ENCODE measurements around the gene UBAP1.
"Not testable (repeated sequence)": the region's sequence is repeated elsewhere in the genome, so short reads cannot be mapped to it uniquely, and the experiment has no call there.

Gene UBAP1

GRCh38 chr9:34178436-34179212 is at the start of gene UBAP1:
TSS of gene UBAP1 (plus strand) at chr9:34179043. CDS start at chr9:34220915, 41,872 bp downstream.
- DNase-seq (ENCODE audit: low read depth in 2 of 2) = peak; percentile 91 to 93

DNA sequence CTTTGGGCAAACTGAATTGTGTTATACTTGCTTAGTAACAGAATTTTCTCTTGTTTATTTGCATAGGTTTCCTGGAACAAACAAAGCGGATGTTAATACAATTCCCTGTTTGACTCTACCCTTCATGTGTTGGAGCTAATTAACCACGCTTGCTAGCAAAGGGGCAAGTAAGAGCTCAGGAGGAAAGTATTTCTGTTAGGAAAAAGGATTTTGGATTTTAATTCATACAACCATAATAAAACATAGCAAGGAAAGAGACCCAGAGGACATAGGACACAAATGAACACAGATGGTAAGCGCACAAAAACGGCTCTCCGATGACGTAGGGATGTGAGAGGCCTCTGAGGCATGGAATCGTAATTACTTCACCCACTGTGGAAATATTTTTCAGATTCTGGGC is 47.3 kb upstream of the UBAP1 start:
- DNase-seq (ENCODE audit: low read depth in 2 of 2) = no peak

DNA sequence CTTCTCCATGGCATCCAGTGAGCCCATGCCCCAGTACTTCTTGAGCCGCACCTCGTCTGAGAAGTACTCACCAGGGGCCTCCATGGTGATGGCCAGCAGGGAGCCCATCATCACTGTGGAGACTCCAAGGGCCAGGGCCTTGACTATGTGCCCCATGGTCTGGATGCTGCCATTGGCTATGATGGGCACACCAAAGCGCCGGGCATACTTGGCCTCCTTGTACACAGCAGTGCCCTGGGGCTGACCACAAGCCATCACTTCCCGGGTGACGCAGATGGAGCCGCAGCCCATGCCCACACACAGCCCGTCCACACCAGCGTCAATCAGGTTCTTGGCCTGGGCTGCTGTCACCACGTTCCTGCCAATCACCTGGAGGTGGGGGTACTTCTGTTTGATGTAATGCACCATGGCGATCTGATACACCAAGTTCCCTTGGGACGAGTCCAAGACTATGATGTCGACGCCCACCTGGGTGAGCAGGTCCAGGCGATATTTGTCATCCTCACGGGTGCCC is 45.4 kb upstream of the UBAP1 start:
- DNase-seq (ENCODE audit: low read depth in 2 of 2) = no peak

GRCh38 chr9:34134521-34134920 is 44.3 kb upstream of the UBAP1 start:
- DNase-seq (ENCODE audit: low read depth in 2 of 2) = no peak

DNA sequence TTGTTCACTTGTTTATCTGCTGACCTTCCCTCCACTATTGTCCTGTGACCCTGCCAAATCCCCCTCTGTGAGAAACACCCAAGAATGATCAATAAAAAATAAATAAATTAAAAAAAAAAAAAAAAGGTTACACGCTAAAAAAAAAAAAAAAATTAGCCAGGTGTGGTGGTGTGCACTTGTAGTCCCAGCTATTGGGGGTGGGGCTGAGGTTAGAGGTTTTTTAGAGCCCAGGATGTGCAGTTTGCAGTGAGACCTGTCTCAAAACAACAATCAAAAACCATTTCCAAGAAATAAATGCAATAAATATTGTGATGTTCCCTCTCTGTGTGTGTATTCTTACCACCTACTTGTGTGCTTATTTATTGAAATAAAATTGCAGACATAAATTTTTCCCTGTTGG is 40.2 kb upstream of the UBAP1 start:
- DNase-seq (ENCODE audit: low read depth in 2 of 2) = not testable (repeated sequence)

DNA sequence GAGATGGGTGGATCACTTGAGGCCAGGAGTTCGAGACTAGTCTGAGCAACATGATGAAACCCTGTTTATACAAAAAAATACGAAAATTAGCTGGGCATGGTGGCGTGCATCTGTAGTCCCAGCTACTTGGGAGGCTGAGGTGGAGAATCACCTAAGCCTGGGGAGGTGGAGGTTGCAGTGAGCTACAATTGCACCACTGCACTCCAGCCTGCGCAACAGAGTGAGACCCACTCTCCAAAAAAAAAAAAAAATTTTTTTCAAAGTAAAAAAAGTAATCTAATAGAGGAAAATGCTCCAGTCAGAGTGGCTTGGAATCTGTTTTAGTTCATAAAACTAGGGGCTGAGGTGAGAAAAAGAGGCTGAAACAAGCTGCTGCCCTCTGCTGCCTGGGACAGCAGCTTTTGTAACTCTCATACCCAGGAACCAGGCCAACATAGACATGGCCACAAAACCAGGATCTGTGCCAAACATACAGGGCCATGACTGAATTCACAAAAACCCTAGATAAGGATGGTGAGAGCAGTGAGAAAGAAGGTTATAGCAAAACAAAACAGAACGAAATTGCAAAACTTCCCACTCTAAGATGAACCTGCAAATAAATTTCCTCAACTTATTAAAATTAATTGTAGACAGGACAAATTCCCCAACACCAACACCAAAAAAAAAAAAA is 39.2 kb upstream of the UBAP1 start:
- DNase-seq (ENCODE audit: low read depth in 2 of 2) = no peak

- no peak for DNase-seq (ENCODE audit: low read depth in 2 of 2)
These were observed 38.0 kb upstream of the UBAP1 start for GRCh38 chr9:34140853-34141252.

DNA sequence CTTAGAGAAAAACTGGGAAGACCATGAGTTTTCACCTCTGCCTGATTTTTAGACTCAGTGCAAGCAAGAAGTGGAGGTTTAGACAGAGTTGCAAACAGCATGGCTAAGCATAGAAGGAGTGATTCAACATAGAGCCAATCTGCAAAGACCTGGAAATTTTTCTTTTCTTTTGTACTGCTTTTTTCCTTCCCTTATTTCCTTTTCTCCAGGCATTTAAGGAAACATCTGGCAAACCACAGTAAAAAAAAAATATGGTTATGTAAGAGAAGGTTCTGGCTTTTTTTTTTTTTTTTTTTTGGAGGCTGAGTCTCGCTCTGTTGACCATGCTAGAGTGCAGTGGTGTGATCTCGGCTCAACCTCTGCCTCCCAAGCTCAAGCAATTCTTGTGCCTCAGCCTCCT is 35.7 kb upstream of the UBAP1 start:
- no peak for DNase-seq (ENCODE audit: low read depth in 2 of 2)

- no peak for DNase-seq (ENCODE audit: low read depth in 2 of 2)
These were observed 33.7 kb upstream of the UBAP1 start for GRCh38 chr9:34145165-34145564.

- DNase-seq (ENCODE audit: low read depth in 2 of 2) = no peak
These were observed 27.4 kb upstream of the UBAP1 start for GRCh38 chr9:34151398-34151797.

GRCh38 chr9:34154057-34154456 is 24.8 kb upstream of the UBAP1 start:
- no peak for DNase-seq (ENCODE audit: low read depth in 2 of 2)

DNA sequence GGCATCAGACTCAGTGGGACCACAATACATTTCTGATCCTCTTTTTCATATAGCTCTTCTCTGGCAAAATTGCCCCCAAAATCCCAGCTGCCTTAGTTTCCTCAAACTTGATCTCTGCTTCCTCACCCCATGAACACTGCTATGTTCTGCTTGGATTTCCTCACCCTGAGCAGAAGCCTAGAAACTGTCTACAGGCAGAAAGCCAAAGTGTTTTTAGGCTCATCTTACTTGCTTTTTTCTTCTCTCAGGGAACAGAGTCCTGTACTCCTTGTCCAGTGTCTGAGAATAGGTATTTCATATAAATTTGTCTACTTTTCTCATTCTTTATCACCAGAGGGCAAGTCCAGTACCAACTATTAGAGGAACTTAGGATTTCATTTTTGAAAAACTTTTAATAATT is 21.5 kb upstream of the UBAP1 start:
- no peak for DNase-seq (ENCODE audit: low read depth in 2 of 2)

GRCh38 chr9:34157898-34158297 is 20.9 kb upstream of the UBAP1 start:
- DNase-seq (ENCODE audit: low read depth in 2 of 2) = no peak

GRCh38 chr9:34158362-34158869 is 20.4 kb upstream of the UBAP1 start:
- DNase-seq (ENCODE audit: low read depth in 2 of 2) = no peak

- no peak for DNase-seq (ENCODE audit: low read depth in 2 of 2)
These were observed 15.4 kb upstream of the UBAP1 start for GRCh38 chr9:34163434-34163833.

DNA sequence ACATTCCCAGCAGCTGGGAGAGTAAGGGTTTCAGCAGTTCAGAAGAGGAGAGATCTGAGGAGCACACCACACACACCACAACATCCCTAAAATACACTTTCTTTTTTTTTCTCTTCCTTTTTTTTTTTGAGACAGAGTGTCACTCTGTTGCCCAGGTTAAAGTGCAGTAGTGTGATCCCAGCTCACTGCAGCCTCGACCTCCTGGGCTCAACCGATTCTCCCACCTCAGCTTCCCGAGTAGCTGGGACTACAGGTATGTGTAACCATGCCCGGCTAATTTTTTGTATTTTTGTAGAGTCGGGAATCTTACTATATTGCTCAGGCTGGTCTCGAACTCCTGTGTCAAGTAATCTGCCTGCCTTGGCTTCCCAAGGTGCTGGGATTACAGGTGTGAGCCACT is 9.7 kb upstream of the UBAP1 start:
- DNase-seq (ENCODE audit: low read depth in 2 of 2) = no peak

GRCh38 chr9:34170237-34170991 is 8.4 kb upstream of the UBAP1 start:
- no peak for DNase-seq (ENCODE audit: low read depth in 2 of 2)

- peak in 1 of 2 donors; percentile 25 for DNase-seq (ENCODE audit: low read depth in 2 of 2)
These were observed 6.9 kb upstream of the UBAP1 start for GRCh38 chr9:34171753-34172535.

GRCh38 chr9:34176089-34176488 is 2.8 kb upstream of the UBAP1 start:
- DNase-seq (ENCODE audit: low read depth in 2 of 2) = no peak

- no peak for DNase-seq (ENCODE audit: low read depth in 2 of 2)
These were observed 1.0 kb upstream of the UBAP1 start for GRCh38 chr9:34177593-34178435.
